ENCODE results near the gene SIGLEC1. TPM values are rescaled to one million over a fixed set of nuclear protein-coding genes. Genes with fewer than 3 reads are reported as not detected.

The SIGLEC1 gene
- total RNA-seq, 4 donors from 2014 or later: 0.61 to 3.0 (median 2.6) TPM

DNA sequence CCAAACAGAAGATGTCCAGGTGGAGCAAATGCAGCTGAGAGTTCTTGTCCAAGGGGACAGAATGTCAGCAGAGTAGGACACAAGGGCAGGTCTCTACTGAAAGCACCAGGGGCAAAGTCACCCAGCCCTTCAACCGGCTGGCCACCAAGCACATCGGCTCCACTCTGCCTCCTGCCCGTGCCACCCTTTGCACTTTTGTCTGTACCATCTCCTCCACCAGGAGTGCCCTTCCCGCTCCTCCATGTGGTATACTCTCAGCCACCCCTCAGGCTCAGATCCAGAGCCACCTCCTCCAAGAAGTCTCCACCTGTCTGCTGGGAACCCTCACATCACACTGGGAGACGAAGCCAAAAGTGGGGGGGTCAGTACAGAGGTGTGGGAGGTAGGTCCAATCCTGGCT, 16.0 kb upstream of the SIGLEC1 start:
- no peak for TF ChIP-seq POLR2A (IDR thresholded peaks at IDR 0.05)
- TF ChIP-seq, protein P1, sequence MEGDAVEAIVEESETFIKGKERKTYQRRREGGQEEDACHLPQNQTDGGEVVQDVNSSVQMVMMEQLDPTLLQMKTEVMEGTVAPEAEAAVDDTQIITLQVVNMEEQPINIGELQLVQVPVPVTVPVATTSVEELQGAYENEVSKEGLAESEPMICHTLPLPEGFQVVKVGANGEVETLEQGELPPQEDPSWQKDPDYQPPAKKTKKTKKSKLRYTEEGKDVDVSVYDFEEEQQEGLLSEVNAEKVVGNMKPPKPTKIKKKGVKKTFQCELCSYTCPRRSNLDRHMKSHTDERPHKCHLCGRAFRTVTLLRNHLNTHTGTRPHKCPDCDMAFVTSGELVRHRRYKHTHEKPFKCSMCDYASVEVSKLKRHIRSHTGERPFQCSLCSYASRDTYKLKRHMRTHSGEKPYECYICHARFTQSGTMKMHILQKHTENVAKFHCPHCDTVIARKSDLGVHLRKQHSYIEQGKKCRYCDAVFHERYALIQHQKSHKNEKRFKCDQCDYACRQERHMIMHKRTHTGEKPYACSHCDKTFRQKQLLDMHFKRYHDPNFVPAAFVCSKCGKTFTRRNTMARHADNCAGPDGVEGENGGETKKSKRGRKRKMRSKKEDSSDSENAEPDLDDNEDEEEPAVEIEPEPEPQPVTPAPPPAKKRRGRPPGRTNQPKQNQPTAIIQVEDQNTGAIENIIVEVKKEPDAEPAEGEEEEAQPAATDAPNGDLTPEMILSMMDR (IDR thresholded peaks at IDR 0.05 in 4 of 5, conservative IDR thresholded peaks at IDR 0.05 in 1 of 5): no peak
- in situ Hi-C loops (cut with MboI; ENCODE audit: low sequenced_read_pairs in 4 of 4): no loop called here

DNA sequence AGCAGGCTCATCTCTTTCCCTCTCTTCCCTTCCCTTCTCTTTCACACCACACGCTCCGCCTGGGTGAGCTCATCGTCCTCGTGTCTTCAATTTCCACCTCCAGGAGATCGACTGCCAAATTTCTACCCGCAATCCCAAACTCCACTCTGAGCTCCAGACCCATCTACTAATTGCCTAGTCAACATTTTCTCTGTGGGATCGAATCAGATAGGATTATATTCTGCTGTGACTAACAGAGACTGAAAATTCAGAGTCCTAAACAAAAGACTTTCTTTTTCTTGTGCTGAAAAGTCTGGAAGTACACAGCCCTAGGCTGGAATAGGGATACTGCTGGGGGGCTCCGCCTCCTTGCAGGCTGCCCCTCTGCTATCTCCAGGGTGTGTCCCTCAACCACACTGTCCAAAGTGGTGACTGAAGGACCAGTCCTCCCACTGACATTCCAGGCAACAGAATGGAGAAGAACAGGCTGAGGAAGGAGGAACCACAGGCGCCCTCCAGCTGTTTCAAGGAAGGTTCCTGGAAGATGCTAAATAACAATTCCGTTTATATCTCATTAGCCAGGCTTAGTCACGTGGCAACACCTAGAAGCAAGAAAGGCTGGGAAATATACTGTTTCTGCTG, 15.1 kb upstream of the SIGLEC1 start:
- Histone ChIP-seq H3K36me3 (no peaks in the 10 kb centered on the region), H3K4me1 (peaks cover 0 to 7% of the 10 kb centered on the region in 2 donors), H3K27me3 (peaks cover 5 to 8% (median 7%) of the 10 kb centered on the region in 3 donors), H3K9me3 (no peaks in the 10 kb centered on the region), H3K27ac (peak overlapping the region; percentile 29 to 56 (median 38)), H3K4me3 (no peak overlapping the region)
- TF ChIP-seq POLR2A (IDR thresholded peaks at IDR 0.05): no peak
- TF ChIP-seq, protein P1 (IDR thresholded peaks at IDR 0.05 in 4 of 5, conservative IDR thresholded peaks at IDR 0.05 in 1 of 5): no peak
- DNase-seq (no peak), ATAC-seq (peak in 1 of 2 donors; percentile 41)
- intact Hi-C loops (cut with DNase I; ENCODE audit: low total_unique reads): no loop called here
- in situ Hi-C loops (cut with MboI; ENCODE audit: low sequenced_read_pairs in 4 of 4): no loop called here

More for the DNA sequence above, 16.0 kb upstream of the SIGLEC1 start:
- DNase-seq (no peak), ATAC-seq (no peak)
- peaks cover 0 to 7% of the 10 kb centered on the region in 2 donors for H3K4me1 ChIP-seq
- no peaks in the 10 kb centered on the region for H3K9me3 ChIP-seq
- peak overlapping the region in 2 of 4 donors; percentile 25 to 56 for H3K27ac ChIP-seq
- no peak overlapping the region for H3K4me3 ChIP-seq
- intact Hi-C loops (cut with DNase I; ENCODE audit: low total_unique reads): no loop called here
- peaks cover 5 to 8% (median 7%) of the 10 kb centered on the region in 3 donors for H3K27me3 ChIP-seq
- H3K36me3 ChIP-seq: no peaks in the 10 kb centered on the region

DNA sequence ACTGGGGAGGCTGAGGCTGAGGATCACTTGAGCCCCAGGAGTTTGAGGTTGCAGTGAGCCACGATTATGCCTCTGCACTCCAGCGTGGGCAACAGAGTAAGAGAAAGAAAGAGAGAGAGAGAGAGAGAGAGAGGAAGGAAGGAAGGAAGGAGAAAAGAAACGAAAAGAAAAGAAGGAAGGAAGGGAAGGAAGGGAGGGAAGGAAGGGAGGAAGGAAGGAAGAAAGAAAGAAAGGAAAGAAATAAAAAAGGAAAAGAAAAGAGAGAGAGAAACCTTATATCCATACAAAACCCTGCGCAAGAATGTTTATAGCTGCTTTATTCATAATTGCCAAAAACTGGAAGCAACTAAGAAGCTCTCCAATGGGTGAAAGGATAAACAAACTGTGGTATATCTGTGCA, 12.0 kb upstream of the SIGLEC1 start:
- intact Hi-C loops (cut with DNase I; ENCODE audit: low total_unique reads): no loop called here
- no peak overlapping the region for H3K4me3 ChIP-seq
- TF ChIP-seq, protein P1 (IDR thresholded peaks at IDR 0.05 in 4 of 5, conservative IDR thresholded peaks at IDR 0.05 in 1 of 5): no peak
- no peak for TF ChIP-seq POLR2A (IDR thresholded peaks at IDR 0.05)
- no peaks in the 10 kb centered on the region for H3K36me3 ChIP-seq
- no peak overlapping the region for H3K27ac ChIP-seq
- no peaks in the 10 kb centered on the region for H3K9me3 ChIP-seq
- in situ Hi-C loops (cut with MboI; ENCODE audit: low sequenced_read_pairs in 4 of 4): no loop called here
- ATAC-seq (no peak), DNase-seq (no peak)
- peaks cover 3 to 7% (median 4%) of the 10 kb centered on the region in 3 donors for H3K27me3 ChIP-seq
- H3K4me1 ChIP-seq: peaks cover 0 to 7% of the 10 kb centered on the region in 2 donors

DNA sequence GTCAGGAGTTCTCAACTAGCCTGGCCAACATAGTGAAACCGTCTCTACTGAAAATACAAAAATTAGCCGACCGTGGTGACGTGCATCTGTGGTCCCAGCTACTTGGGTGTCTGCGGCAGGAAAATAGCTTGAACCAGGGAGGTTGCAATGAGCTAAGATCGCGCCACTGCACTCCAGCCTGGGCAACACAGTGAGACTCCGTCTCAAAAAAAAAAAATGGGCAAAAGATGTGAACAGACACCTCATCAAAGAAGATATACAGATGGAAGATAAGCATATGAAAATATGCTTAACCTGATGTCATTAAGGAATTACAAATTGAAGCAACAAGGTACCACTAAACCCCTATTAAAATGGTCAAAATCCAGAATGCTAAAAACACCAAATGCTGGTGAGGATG, 10.9 kb upstream of the SIGLEC1 start:
- ATAC-seq: no peak
- Histone ChIP-seq H3K36me3 (no peaks in the 10 kb centered on the region), H3K4me3 (no peak overlapping the region), H3K27ac (no peak overlapping the region), H3K27me3 (peaks cover 3 to 7% (median 4%) of the 10 kb centered on the region in 3 donors), H3K9me3 (no peaks in the 10 kb centered on the region), H3K4me1 (peaks cover 0 to 7% of the 10 kb centered on the region in 2 donors)
- TF ChIP-seq, protein P1 (IDR thresholded peaks at IDR 0.05 in 4 of 5, conservative IDR thresholded peaks at IDR 0.05 in 1 of 5): no peak
- no peak for TF ChIP-seq POLR2A (IDR thresholded peaks at IDR 0.05)
- intact Hi-C loops (cut with DNase I; ENCODE audit: low total_unique reads) (no loop called here), in situ Hi-C loops (cut with MboI; ENCODE audit: low sequenced_read_pairs in 4 of 4) (no loop called here)
- DNase-seq: no peak
